ENCODE measurements around the gene PANK3. TPM values are rescaled to one million over a fixed set of nuclear protein-coding genes. Genes with fewer than 3 reads are reported as not detected.

Gene PANK3
- total RNA-seq, 1 experiment from 2014 or later = 82.6 TPM

DNA sequence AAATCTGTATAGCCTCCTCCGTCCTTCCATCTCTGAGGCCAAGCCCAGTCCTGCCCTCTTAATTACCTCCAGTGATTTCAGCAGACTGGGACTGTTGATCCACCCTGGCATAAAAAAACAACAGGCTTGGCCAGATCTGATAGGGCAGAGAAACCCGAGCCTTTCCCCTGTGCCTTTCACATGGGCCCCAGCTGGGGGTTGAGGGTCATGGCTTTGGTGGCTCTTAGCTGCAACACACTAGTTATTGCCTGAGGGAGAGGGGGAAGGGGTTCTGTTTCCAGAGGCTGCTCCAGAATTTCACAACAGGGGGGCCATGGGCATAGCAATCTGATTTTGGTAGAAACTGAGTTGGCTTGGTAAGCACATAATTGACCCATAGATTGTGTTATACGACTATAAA lies 21.2 kb upstream of the PANK3 start:
- no peak overlapping the region for H4K5ac ChIP-seq (ENCODE audit: insufficient read length, low read depth, low read length)
- no peak overlapping the region for H2BK15ac ChIP-seq (ENCODE audit: low read depth, low read length)
- H2BK5ac ChIP-seq (ENCODE audit: insufficient read length, low read length) = no peak overlapping the region
- no peaks in the 10 kb centered on the region for H3K79me2 ChIP-seq (ENCODE audit: insufficient read depth, low read length)
- H3K23ac ChIP-seq (ENCODE audit: insufficient read length, low read depth, low read length) = no peak overlapping the region
- H4K20me1 ChIP-seq (ENCODE audit: control insufficient read depth, insufficient read depth, insufficient read length) = no peaks in the 10 kb centered on the region
- no peak overlapping the region for H3T11ph ChIP-seq (ENCODE audit: low read length)
- no peaks in the 10 kb centered on the region for H3K27me3 ChIP-seq (ENCODE audit: insufficient read depth, low read length)
- no peak overlapping the region for H2BK12ac ChIP-seq (ENCODE audit: insufficient read length, low read depth, low read length)
- no peak overlapping the region for H2AFZ ChIP-seq (ENCODE audit: low read length)
- no peak overlapping the region for H3K27ac ChIP-seq (ENCODE audit: insufficient read length, low read depth, low read length)
- no peaks in the 10 kb centered on the region for H3K9me3 Mint-ChIP-seq
- H3K56ac ChIP-seq (ENCODE audit: insufficient read length, low read depth, low read length) = no peak overlapping the region
- no peak overlapping the region for H2BK20ac ChIP-seq (ENCODE audit: low read depth, low read length, poor library complexity, severe bottlenecking)
- no peak overlapping the region for H2BK120ac ChIP-seq (ENCODE audit: low read depth, low read length, poor library complexity, severe bottlenecking)
- no peak overlapping the region for H3K18ac ChIP-seq (ENCODE audit: insufficient read length, low read depth, low read length)
- no peaks in the 10 kb centered on the region for H3K23me2 ChIP-seq (ENCODE audit: insufficient read length, low read depth, low read length, poor library complexity, severe bottlenecking)
- H3K9ac ChIP-seq (ENCODE audit: extremely low read depth, insufficient read length, low read length) = no peak overlapping the region
- no peak overlapping the region for H3K14ac ChIP-seq (ENCODE audit: insufficient read depth, low read length)
- no peak overlapping the region; a peak in 1 of 5 replicates for H3K4me3 Mint-ChIP-seq
- no peaks in the 10 kb centered on the region for H3K36me3 Mint-ChIP-seq (ENCODE audit: insufficient read depth in 1 of 3, low read depth in 3 of 3)
- no peak overlapping the region for H4K91ac ChIP-seq (ENCODE audit: insufficient read length, low read depth, low read length)
- no peak overlapping the region for H2AK5ac ChIP-seq (ENCODE audit: insufficient read length, low read length)
- peak overlapping the region in 2 of 3 experiments; percentile 30 to 38; a peak in 2 of 7 replicates for H3K27ac Mint-ChIP-seq
- no peak overlapping the region for H3K4ac ChIP-seq (ENCODE audit: low read depth, low read length)
- peaks cover 34% of the 10 kb centered on the region for H3K27me3 Mint-ChIP-seq (ENCODE audit: low read depth)
- peaks cover 6 to 8% of the 10 kb centered on the region in 2 experiments for H3K4me1 Mint-ChIP-seq
- no peaks in the 10 kb centered on the region for H3K9me3 ChIP-seq (ENCODE audit: control insufficient read depth, low read depth, low read length)
- H4K8ac ChIP-seq (replicated peaks; ENCODE audit: insufficient read length, low read depth, low read length) = no peak overlapping the region
- no peaks in the 10 kb centered on the region for H3K79me1 ChIP-seq (ENCODE audit: insufficient read depth, low read depth, low read length, poor library complexity, severe bottlenecking)
- no peaks in the 10 kb centered on the region; the same call in 1 of the 2 replicates for H3K4me1 ChIP-seq (ENCODE audit: insufficient read depth, low read length)
- TF ChIP-seq, protein P1, sequence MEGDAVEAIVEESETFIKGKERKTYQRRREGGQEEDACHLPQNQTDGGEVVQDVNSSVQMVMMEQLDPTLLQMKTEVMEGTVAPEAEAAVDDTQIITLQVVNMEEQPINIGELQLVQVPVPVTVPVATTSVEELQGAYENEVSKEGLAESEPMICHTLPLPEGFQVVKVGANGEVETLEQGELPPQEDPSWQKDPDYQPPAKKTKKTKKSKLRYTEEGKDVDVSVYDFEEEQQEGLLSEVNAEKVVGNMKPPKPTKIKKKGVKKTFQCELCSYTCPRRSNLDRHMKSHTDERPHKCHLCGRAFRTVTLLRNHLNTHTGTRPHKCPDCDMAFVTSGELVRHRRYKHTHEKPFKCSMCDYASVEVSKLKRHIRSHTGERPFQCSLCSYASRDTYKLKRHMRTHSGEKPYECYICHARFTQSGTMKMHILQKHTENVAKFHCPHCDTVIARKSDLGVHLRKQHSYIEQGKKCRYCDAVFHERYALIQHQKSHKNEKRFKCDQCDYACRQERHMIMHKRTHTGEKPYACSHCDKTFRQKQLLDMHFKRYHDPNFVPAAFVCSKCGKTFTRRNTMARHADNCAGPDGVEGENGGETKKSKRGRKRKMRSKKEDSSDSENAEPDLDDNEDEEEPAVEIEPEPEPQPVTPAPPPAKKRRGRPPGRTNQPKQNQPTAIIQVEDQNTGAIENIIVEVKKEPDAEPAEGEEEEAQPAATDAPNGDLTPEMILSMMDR (conservative IDR thresholded peaks at IDR 0.05) = no peak
- peak; percentile 71 for DNase-seq
- no peak overlapping the region for H3K4me2 ChIP-seq (ENCODE audit: insufficient read depth, insufficient read length, low read length)
- no CpG with 5 or more reads among the region's 3 CpGs for WGBS (ENCODE audit: extremely low coverage, insufficient read length, low lambda C conversion rate)
